Inflammatory macrophage treated with lipopolysaccharide for 1 hour (primary cell): ENCODE results near the gene SLC6A8.

ENCODE experiments used
- DNase-seq, 2 donors: peaks; one replicate each; pipeline ENCODE4 v3.0.0-alpha.2; 2020 to 2022

SLC6A8 gene

GRCh38 chrX:153687121-153688039, at the start of gene SLC6A8:
TSS of gene SLC6A8 (plus strand) at chrX:153687926. CDS start at chrX:153688575, 649 bp downstream.
- peak; percentile 10 to 28 for DNase-seq

DNA sequence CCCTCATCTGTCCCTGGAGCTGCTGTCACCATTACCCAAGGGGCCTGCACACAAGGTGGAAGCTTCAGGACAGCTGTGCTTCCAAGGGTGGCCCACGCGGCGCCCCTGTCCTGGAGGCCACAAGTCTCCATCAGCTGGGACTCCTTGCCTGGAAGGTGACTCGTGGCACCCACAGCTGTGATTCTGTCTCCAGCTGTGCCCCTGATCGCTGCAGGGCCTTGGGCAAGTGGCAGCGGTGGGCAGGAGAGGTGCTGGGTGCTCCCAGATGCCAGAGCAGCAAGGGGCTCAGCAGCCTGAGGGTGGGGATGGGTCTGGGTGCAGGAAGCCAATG, 49.7 kb upstream of the SLC6A8 start:
- no peak for DNase-seq

- DNase-seq = no peak
Measured at GRCh38 chrX:153638436-153639176, 49.1 kb upstream of the SLC6A8 start.

DNA sequence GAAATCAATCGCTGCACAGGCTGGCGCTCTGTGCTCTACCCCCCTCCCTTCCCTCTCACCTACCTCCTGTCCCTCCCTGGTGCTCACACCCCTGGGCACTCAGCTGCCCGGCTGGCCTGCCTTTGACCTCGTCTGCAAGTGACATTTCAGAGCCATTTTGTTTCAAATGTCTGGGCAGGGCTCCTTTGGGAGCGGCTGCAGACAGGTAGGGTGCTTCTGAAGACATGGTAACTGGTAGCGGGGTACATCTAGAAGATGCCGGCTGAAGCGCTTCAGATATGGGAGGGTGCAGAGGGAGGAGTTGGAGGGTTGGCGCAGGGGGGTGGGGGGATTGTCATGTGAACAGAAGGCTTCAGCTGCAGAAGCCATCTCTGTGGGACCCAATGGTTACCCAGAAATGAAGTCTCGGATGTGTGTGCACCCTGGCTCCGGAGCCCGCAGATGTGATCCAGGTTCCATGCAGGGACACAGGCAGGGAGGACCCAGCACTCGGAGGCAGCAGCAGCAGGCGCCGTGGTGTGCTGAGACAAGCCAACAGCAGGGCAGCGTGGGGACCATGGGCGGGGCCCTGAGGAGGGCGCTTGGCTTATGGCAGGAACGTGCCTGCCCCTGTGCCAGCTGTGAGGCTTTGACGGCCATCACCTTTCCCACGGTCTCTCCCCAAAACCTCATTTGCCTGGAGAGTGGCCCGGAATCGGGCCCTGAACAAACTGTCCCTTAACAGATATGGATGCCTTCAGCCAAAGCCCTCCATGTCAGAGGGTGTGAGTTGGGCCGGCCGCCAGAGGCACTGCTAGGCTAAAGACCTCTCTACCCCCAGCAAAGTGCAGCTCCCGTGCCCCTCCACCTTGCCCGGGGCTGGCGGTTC, 48.3 kb upstream of the SLC6A8 start:
- no peak for DNase-seq

GRCh38 chrX:153640045-153640686, 47.6 kb upstream of the SLC6A8 start:
- DNase-seq = no peak

GRCh38 chrX:153640736-153641575, 46.8 kb upstream of the SLC6A8 start:
- no peak for DNase-seq

- DNase-seq = no peak
Measured at GRCh38 chrX:153641627-153642026, 46.1 kb upstream of the SLC6A8 start.

GRCh38 chrX:153642051-153642654, 45.6 kb upstream of the SLC6A8 start:
- DNase-seq = no peak

DNA sequence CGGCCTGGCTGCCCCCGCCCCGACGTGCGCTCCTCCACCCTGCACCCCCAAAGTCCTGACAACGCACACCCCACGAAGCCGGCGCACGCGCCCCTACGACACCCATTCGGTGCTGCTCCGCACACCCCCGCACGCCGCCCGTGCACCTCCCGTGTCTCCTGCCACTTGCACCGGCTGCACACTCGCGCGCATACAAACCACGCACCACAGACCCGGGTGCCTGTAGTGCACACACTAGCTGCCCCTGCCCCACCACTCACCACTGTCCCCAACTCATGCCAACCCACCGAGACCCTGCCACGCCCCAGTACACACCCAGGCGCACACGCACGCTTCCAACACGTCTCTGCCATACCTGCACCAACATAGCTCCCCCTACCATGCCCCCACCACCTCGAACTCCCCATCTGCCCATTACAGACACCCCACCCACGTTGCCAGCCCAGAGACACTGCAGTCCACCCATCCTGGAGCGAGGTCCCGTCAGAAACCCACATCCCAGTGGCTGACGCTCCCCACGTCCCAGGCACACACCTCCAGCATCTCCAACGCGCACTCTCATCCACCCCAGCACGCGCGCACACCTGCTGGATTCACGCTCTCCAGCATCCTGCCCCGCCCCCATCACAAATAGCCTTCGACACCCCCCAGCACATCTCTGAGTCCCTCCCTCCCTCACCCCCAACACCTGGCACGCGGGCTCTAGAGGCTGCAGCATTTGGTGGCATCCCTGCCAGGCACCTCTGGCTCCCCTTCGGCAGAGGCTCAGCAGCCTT, 44.9 kb upstream of the SLC6A8 start:
- DNase-seq = no peak

DNA sequence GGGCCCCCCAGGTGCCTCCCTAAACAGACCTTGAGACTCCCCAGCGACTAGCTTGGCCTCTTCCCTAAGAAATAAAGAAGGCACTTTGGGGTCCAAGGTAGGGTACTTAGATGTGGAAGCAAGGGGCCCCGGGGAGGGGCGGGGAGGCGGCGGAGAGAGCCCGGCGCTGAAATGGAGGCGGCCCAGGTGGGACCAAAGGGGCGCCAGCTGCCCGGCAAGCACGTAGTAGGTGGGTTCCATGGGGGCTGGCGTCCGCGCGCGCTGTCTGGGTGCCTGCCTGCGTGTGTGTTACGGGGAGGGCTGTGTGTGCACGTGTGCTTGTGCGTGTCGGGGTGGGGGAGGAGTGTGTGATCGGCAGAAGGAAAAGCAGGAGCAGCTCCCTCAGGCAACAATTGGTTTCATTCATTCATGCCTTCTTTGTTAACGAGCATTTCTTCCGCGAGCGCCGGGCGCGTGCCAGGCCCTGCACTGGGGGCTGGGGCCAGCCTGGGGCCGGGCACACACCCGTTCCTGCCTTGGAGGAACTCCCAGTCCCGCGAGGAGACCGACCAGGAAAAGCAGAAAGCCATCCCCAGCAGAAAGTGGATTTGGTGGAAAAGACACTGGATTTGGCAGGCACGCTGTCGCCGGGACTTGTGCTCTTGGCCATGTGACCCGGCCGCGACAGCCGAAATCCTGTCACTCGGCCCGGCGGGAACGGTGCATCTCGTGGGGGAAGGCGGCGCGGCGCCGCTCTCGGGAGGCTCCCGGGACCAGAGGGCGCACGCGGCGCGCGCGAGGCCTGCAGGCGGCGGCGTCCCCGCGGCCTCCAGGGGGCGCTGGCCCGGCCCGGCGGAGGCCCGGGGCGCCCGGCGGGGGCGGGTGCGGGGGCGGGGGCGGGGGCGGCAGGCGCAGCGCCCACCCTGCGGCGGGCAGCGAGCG, 44.0 kb upstream of the SLC6A8 start:
- DNase-seq = peak in 1 of 2 donors; percentile 5

GRCh38 chrX:153644356-153645125, 43.2 kb upstream of the SLC6A8 start:
- DNase-seq = no peak

DNA sequence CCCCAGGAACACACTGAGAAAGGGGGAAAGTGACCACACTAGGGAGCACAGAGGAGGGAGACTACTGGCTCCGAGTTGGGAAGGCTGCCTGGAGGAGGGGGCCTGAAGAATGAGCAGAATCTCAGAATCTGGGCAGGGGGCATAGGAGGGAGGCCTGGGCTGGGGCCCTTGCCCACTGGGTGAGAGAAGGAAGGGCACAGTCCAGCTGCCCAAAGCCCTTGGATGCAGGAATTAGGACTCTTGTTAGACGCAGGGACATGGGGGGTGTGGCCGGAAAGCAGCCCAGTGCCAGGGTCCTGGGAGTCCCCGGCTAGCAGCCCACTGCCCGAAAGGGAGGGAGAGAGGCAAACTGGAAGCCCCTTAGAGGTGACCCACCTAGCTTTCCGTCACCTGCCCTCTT, 42.6 kb upstream of the SLC6A8 start:
- no peak for DNase-seq

GRCh38 chrX:153645921-153646488, 41.7 kb upstream of the SLC6A8 start:
- DNase-seq = no peak

GRCh38 chrX:153646620-153647373, 40.9 kb upstream of the SLC6A8 start, which contains the start of gene DUSP9:
TSS of gene DUSP9 (plus strand) at chrX:153647203. CDS start at chrX:153647954, 751 bp downstream.
- peak in 1 of 2 donors; percentile 11 for DNase-seq

- no peak for DNase-seq
Measured at GRCh38 chrX:153647461-153648357, 40.0 kb upstream of the SLC6A8 start.
